ENCODE results near the gene ANKRD35. TPM values are rescaled to one million over a fixed set of nuclear protein-coding genes. Genes with fewer than 3 reads are reported as not detected.

ANKRD35 gene
- polyA plus RNA-seq, 3 donors = 2.6 to 2.8 (median 2.7) TPM

DNA sequence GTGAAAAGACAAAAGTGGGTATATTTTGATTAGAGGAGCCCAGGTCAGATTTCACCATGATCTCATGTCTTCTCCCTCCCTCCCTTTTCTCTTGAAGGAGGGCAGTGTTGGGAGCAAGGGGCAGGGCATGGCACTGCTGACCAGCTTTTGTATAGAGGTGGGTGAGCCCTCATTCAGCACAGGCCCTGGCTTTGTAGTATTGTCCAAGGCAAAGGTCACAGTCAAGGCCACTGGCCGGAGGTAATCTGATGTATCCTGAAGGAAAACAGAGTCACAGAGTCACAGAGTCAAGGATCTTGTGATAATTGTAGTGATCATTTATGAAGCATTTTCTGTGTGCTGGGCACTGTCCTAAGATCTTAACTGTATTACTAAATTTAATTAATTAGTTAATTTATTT lies 12.3 kb upstream of the ANKRD35 start:
- no peak for DNase-seq

DNA sequence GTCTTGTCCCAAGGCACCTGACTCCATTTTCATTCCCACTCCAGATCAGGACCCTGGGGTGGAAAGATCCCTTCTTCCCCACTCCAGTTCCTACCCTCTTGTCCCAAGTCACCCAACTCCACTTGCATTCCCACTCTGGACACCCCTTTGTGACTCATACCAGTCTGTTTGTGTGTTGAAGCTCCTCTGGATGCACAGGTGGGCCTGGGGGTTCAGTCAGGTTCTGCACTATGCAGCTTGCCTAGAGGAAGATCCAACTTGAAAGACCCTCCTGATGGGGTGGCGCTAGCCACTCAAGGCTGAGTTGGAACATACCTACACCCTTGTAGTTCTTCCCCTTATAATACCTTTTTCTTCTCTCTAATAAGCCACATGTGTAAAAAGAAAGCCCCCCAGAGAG lies 9.8 kb upstream of the ANKRD35 start:
- no peak for DNase-seq

DNA sequence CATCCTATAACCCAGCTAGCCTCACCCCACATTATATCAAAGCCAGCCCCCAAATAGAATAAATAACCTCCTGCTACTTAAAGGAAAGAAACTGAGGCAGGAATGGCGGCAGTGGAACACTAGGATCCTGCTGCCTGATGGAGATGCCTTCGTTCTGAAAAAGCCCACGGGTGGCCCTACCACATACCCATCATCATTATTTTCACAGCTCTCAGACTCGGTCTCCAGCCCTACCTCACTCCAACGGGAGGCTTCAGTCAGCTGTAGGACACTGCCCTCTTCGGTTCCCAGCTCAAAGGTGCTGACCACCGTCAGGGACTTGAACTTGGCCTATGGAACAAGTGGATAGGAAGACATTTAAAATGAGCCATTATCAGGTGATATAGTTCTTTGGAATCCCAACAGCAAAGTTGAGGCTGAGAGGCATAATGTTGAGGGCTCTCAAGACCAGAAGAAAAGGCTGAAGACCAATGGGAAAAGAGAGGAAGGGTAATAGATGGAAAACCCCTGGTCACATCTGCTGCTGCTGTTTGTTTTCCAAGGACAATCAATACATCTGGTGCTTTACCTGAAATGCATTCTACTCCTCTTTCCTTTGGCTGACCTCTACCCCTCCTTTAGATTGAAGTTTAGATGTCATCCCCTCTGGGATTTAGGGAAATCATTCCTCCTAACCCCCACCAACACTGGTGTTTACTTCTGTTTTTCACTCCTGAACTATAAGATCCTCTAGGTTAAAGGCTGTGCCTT lies 7.8 kb upstream of the ANKRD35 start:
- no peak for DNase-seq

DNA sequence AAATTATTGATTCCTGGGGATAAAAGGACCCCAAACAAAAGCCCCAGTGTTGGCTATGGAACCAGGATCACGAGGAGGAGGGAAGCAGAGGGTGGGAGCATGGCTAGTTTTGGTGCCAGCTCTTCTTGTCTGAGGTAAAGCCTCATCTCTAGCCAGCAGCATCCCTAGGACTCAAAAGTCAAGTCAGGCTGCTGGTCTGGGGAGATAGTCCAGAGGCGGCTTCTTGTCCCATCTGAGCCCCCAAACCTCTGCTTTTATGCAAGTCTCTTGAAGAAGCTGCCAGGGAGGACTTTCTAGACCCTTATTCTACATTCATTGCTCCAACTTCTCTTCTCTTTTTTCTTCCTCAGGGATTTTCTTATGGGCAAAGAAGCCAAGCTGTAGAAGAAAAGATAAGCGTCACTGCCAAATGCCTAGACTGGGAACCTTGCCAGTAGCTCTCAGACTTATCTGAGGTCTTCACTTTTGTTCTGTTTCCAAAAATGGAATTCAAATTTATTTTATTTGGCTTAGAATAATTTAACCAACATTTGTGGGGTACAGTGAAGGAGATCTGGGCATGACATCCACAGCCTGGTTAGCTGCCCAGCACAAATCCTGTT lies 6.9 kb upstream of the ANKRD35 start:
- DNase-seq = no peak

DNA sequence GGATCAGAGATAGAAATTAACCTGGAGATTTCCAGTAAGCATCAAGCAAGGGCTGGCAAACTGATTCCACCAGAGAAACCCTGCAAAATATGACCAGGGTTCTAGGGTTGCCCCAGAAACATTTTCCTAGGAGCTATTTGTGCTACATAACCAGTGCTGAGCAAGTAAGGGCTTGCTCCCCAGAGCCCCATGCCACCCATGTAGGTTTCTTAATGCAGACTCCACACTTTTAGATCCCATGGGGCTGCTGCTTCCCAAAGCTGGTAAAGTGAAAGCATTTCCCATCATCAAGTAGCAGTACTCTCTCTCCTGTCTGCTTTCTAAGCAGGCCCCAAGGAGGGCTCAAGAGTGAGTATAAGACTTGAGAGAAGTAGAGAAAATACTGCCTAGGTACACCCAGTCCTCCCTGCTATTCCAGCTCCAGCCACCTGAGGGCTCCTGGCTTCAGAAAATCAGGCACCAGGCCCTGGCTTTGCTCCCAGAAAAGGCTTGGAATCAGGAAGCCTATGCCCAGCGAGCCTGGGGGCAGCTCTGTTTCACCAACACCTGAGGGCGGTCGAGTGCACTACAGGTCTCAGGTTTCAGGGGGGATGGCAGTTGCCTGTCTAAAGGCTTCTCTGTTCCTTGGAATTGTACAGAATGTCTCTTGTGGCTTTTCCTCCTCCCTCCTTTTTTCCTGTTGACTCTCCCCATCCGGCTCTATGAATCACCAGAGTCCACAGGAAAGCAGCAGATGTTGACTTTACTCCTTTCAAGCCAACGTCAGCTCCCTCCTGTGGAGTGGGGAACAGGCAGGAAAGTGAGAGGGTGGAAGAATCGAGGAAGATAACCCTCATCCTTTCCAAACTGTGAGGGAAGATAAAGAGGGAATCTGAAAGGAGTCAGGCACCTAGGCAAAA lies 6.2 kb upstream of the ANKRD35 start:
- DNase-seq = peak; percentile 95

DNA sequence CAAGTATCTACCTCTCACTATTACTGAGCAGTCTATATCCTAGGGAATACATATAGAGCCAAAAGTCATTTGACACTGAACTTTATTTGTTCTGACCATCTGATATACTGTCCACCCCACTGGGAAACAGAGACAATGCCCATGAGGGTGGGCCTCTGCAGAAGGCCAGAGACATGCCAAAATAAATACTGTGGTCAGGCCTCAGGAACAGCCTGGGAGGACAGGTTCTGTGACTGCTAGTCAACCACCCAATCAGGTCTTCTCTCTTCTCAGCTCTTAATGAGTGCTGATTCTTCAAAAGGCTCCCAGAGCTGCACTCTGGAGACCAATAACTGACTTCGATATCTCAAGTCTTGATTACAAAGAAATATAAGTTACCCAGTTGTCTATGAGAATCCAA lies 5.5 kb upstream of the ANKRD35 start:
- DNase-seq = no peak

DNA sequence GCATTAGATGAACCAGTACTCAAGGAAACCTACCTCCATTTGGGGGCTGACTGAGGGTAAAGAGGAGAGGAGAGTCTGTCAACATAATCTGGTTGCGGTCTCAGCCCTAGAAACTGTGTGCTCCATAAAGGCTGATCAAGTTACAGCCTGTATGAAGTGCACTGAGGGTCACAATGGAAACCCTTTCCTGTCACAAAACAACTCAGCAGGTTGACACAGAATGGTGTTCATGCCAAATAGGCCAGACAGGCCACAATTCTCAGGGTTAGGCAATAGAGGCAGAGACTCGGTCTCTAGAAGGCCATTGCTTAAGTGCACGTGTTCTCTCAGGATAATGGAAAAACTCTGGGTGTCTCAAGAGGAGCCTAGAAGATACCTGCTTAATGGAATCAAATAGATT lies 4.1 kb upstream of the ANKRD35 start:
- DNase-seq = no peak

DNA sequence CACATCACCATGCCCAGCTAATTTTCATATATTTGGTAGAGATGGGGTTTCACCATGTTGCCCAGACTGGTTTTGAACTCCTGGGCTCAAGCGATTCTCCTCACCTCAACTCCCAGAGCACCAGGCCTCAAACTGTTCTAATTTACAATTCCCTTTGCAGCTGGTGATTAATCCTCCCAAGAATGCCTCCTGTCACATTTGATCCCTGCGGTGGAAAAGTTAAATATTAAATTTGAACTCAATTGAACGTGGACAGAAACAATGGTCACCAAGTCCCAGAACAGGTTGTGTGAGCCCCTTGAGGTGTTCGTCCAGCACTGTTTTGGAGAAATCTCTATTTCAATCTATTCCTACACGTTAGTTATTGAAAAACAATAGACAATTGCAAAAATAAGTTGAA lies 2.0 kb upstream of the ANKRD35 start:
- DNase-seq = peak; percentile 17

DNA sequence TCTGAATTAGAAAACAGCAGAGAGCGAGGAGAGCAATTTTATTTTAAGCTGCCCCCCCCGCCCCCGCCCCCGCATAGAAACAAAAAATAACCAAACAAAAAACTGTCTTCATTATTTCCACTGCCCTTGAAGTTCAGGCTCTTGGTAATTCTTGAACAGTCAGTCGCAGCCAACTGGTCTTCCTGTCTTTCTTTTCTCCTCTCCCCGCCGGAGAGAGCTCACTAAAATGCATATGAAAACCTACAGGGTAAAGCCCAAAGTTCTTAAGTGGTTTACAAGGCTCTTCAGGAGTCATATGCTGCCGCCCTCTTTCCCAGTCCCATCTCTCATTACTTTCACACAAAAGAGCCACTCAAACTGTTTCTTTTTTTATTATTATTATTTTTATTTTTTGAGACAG lies 1.1 kb upstream of the ANKRD35 start:
- no peak for DNase-seq

DNA sequence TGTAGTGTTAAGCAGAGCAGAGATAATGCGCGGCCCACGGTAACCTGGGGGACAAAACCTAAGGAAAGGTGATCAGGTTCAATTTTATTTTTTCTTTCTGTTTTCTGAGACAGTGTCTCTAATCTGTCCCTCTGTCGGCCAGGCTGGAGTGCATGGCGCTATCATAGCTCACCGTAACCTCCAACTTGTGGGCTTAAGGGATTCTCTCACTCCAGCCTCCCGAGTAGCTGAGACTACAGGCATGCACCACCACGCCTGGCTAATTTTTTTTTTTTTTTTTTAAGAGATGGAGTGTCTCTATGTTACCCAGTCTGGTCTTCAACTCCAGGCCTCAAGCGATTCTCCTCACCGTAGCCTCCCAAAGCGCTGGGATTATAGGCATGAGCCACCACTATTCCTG lies 724 bp upstream of the ANKRD35 start:
- DNase-seq = no peak

DNA sequence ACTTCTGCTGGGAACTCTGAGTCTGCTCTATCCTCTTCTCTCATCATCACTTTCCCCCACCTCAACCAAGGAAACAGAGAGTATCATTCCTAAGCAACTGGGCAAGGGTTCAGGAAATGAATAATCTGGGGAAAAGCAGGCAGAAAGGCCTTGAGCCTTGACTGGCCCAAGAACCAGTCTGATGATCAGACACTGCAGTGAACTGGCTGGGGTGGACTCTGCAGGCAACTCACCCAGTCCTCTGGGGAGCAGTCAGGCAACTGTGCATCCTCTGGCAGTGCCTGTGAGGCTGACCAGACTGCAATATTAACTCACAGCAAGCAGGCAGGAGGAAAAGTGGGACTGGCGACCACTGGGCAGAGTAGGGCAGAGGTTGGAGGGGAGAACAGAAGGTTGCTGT lies 991 bp downstream of the ANKRD35 start:
- no peak for DNase-seq

DNA sequence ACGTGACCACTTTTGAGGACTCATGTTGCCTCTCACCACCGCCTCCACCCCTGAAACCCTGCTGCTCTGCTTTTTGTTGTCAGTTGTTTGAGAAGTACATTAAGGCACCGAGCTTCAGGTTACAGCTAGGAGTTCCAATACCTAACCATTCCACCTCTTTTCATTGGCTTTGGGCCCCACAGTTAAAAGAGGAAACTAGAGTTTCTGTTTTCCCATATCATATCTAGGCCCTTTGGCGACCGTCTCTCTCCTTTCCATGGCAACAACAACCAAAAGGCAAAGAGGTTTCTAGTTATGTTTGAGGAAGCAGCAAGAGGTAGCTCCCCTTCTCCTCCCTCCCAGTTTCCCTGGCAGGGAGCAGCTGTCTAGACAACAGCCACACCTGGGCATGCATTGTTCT lies 5.9 kb downstream of the ANKRD35 start:
- no peak for DNase-seq

DNA sequence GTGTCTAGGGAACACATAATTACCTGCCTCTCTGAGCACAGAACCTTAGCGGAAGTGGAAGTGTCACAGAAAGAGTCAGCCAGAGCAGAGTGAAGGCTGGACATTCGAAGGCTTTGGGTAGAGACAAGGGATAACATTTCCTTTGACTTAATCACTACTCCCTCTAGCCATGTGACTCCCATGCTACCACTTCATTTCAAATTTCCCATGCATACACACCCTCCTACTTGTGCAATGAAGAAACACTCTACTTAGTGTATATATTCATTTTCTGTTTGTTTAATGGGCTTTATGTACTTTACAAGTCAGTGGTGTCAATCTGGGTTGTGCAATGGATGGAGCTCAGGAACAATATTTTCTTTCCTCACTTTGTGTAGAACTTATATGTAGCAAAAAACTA lies 6.9 kb downstream of the ANKRD35 start:
- no peak for DNase-seq

DNA sequence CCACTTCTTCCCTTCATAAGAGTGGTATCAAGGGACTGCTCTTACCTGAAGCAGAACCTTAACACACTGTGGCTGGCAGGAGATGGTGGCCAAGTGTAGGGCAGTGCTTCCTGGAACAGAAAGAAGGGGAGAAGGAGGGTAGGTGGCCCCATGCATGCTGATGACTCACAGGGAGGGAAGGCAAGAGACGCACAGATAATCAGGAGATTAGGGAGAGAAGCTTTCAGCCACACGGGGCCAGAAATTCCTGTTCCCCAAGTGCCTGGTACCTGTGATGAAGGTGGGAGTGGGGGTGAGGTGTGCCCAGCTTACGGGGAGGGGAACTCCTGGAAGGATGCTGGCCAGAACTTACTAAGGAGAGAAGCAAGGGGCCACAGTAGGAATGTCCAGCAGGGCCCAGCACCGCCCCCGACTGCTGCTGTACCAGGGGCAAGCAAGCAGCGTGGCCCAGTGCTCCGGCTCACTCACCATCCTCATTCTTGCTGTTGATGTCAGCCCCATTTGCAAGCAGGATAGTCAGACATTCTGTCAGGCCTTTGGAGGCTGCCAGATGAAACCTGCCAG lies 7.7 kb downstream of the ANKRD35 start:
- no peak for DNase-seq

DNA sequence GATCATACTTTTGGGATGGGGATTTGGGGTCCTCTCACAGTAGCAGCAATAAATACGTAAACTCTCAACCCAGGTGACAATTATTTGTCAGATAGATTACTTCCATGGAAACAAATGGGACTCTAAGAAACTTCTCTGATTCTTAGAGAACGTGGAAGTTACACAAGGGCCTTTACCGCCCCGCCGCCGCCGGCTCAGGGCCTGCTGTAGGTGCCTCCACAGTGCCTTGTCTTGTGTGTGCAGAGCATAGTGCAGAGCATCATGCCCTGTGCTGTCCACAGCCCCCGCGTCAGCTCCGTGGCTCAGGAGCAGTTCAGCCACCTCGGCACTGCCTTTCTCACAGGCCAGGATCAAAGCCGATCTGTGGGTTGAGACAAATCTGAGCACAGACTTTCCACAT lies 11.0 kb downstream of the ANKRD35 start:
- DNase-seq = no peak

DNA sequence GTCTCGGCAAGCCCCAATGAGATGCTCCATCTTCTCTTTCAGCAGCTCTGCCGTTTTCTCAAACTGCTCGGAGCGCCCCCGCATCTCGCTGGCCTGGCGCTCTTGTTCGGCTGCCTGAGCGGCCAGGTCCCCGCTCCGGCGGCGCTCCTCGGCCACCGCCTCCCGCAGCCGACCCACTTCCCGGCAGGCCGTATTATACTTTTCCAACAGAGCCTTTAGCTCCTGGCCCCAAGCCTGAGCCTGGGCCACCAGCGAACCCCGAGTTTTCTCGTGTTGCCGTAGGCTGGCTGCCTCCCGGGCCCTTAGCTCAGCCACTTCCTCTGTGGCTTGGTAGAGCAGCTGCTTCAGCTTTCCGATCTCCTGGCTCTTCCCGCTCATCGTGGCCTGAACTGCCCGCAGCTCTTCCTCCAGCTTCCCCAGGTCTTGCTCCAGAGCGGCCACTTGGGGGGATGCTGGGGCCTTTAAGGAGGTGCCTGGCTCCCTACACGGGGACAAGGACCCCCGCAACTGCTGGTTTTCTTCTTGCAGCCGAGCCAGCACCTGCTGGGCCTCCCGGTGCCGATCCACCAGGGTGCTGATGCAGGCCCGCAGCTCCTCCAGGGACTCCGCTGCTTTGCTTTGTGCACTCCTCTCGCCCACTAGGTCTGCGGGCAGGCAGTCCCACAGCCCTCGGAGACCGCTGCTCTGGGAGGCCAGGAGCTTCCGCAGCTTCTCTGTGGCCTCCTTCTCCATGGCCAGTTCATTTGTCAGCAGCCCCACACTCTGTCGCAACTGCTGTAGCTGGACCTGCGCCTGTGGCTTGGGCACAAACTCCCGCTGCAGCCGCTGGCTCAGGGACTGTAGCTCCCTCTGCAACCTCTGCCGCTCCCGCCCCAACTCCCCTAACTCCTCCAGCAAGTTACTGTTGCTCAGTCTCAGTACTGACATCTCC lies 13.4 kb downstream of the ANKRD35 start:
- peak; percentile 42 for DNase-seq

DNA sequence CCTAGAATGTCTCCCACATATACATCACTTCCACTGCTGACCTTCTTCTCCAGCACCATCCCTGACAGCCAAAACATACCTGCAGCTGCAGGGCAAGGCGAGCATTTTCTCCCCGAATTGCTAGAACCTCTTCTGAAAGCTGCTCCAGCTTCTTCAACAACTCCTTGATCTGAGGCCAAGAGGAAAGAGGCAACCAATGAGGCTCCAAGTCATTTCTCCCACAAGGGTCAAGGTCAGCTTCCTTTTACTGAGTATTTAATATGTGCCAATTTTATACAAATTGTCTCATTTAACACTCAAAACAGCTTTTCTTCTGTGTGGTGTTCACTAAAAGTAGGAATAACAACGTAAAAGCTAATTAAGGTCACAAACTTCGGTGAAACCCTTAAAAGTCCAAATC lies 17.4 kb downstream of the ANKRD35 start:
- no peak for DNase-seq

DNA sequence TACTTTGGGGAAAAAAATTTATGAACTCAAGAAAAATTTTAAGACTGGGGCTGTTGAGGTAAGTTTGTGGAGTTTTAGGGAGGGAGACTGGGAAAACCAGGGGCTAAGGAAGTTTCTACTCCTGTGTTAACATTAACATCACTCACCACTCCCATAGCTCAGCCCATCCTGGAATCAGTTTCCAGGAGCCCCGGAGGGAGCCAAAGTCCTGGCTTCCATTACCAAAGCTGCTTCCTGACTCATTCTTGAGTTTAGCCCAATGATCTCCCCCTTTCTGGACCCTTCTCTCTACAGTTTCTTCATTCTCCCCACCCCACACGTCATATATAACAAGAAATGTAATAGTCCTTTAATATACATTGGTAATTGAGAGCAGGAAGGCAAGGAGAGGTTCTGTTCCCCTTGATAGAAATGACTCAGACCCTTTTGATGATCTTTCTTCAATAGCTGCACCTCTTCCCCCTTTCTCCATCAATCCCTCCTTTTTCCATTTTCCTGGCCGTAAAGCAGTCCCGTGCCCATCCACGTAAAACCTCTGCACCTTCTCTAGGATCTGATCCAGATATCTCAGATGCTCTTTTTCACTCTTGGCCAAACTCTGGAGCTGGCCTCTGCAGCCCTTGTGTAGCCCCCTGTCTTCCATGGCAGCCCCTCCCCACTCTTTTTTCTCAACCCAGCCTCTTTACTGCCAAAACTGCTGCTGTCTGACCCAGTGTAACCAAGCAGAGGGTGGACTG lies 22.2 kb downstream of the ANKRD35 start:
- DNase-seq = no peak

DNA sequence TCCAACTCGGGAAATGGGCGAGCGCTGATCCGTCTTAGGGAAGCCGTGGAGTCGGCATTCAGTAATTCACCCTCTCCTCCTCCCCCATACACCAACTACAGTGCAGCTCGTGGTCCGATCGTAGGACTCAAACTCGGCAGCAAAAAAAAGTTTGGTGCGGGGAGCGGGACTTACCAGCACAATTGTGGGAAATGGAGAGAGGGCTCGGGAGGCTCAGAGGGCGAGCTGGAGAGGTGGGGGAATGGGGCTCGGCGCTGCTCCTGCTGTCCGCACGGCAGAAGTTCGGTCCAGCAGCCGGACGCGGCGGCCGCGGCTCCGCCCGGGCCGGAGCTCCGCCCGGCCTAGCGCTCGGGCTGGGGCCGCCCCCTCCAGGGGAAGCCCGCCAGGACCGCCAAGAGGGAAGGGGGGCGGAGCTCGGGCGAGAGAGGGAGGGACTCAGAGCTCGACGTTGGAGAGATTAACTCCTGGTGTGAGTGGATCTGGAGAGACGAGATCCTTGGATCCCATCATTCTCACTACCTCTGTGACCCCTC lies 26.1 kb downstream of the ANKRD35 start:
- peak; percentile 92 for DNase-seq

DNA sequence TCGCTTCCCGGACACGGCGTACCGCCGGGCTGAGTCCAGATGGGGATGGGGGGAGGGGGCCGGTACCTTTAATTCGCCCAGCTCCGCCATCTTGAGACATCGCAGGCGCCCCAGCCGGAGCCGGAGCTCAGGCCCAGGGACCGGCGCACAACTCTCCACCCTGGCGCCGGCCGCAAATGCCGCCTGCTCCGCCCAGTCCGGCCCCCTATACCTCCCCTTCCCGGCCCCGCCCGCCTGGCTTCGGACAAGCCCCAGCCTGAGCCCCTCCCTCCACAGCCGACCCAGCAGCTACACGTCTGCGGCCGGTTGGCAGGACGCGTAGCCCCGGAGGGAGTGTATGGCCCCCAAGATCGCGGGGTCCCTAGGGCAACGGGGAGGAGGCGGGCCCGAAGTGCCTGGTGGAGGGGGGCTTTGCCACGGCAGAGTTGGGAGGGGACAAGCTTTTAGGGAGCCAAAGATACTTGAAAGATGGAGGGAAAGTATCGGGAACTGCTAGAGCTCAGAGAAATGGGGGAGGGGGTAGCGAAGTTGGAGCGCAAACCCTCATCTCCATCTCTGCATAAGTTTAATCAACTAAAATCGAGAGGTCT lies 26.7 kb downstream of the ANKRD35 start, which contains the start of gene PIAS3:
Gene PIAS3 (minus strand): TSS at position 181 of the 590 bp plus-strand sequence. CDS start 91 bp downstream, at position 90.
- DNase-seq = peak; percentile 94

Data from renal pelvis (tissue), 4 donors.